HEK293 (cell line): ENCODE results near the gene FCHSD1.

Experiments
- ZFP41 ChIP-seq: fragments of 450-650 bp; formaldehyde crosslinking; IDR thresholded peaks from 2 replicates; pipeline ENCODE4 v1.5.1; 2016; ENCODE audit warnings: missing biosample characterization, missing genetic modification characterization, borderline replicate concordance
- TF ChIP-seq, protein P1 (sequence below): fragments of 450-650 bp; formaldehyde crosslinking; IDR thresholded peaks from 2 replicates; pipeline ENCODE4 v1.5.1; 2016; ENCODE audit warnings: missing biosample characterization, missing genetic modification characterization

- no peak for TF ChIP-seq ZFP41
- TF ChIP-seq, protein P1, sequence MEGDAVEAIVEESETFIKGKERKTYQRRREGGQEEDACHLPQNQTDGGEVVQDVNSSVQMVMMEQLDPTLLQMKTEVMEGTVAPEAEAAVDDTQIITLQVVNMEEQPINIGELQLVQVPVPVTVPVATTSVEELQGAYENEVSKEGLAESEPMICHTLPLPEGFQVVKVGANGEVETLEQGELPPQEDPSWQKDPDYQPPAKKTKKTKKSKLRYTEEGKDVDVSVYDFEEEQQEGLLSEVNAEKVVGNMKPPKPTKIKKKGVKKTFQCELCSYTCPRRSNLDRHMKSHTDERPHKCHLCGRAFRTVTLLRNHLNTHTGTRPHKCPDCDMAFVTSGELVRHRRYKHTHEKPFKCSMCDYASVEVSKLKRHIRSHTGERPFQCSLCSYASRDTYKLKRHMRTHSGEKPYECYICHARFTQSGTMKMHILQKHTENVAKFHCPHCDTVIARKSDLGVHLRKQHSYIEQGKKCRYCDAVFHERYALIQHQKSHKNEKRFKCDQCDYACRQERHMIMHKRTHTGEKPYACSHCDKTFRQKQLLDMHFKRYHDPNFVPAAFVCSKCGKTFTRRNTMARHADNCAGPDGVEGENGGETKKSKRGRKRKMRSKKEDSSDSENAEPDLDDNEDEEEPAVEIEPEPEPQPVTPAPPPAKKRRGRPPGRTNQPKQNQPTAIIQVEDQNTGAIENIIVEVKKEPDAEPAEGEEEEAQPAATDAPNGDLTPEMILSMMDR (tag by site-specific recombination), result no peak
Observed at GRCh38 chr5:141677415-141677814, 26.2 kb upstream of the FCHSD1 start.
